Left renal cortex interstitium (tissue), 4 donors: ENCODE data around the gene ANKRD36C. TPM values are rescaled to one million over a fixed set of nuclear protein-coding genes. Genes with fewer than 3 reads are reported as not detected.
"Not testable (repeated sequence)": the region's sequence is repeated elsewhere in the genome, so short reads cannot be mapped to it uniquely, and the experiment has no call there.

Source experiments
- DNase-seq, 4 donors: peaks; one replicate each; pipeline ENCODE4 v3.0.0-alpha.2; 2013; ENCODE audit warnings: low read depth in 4 of 4, low spot score in 2 of 4, missing footprints in 1 of 4
- polyA plus RNA-seq, 4 donors: library from polyadenylated mRNA; unstranded; fragments of 120-200 nt; gene quantifications; one replicate each; pipeline ENCODE4 v1.2.1, GENCODE V29; 2013; ENCODE audit not compliant: insufficient read length in 4 of 4

The ANKRD36C gene
- polyA plus RNA-seq, 4 donors, result 7.6 to 39.6 (median 18.7) TPM

DNA sequence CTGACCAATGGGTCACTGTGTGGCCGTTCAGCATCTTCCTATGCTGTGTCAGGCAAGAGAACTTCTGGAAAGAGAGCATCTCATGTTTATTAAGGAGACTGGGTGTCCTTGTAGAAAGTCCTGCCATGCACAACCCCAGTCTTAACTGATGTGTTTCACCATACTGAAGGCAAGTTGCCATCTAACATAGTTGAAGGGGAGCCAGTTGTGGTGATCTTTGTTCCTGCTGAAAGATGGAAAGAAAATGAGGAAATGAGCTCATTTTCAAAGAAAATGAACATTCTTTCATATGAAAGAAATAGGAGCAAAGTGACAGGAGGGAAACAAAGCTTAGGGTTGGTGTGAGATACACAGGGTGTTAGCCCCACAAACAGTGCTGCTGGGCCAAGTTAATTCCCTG lies 178.3 kb downstream of the ANKRD36C start:
- DNase-seq, result not testable (repeated sequence)

- DNase-seq, result no peak
Observed at GRCh38 chr2:95799892-95800291, 191.7 kb downstream of the ANKRD36C start.

DNA sequence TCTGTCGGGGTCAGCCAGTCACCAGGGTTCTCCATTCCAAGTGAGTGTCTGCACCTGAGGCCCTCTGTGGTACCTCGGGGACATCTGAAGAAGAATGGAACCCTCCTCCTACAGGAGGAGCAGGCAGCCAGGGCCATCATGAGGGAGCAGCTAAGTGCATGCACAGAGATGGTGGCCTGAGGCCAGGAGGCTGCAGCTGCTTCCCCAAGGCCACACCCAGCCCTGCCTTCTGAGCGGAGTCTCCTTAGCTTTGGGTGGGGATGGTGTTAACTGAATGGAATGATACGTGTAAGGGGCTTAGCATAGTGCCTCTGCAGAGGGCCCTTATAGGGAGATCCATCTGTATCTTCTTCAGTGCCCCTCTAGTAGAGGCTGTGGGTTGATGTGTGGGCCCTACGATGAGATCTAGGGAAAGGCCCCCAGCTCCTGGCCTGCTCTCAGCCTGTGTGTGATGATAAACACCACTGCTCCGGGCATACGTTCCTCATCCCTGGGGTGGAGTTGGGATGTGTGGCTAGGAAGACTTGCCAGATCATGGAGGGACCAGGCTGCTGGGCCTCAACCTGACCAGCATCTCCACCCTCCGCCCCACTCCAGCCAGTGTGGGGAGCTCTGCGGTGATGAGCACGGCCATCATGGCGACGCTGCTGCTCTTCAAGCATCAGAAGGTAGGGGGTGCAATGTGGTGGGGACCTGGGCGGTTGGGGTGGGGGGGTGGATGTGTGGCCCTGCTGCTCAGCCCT lies 192.3 kb downstream of the ANKRD36C start:
- DNase-seq, result not testable (repeated sequence)

GRCh38 chr2:95796249-95797099 lies 195.2 kb downstream of the ANKRD36C start:
- not testable (repeated sequence) for DNase-seq

- not testable (repeated sequence) for DNase-seq
Observed at GRCh38 chr2:95793970-95794369, 197.7 kb downstream of the ANKRD36C start.

GRCh38 chr2:95790180-95790579 lies 201.4 kb downstream of the ANKRD36C start:
- not testable (repeated sequence) for DNase-seq

GRCh38 chr2:95789385-95789784 lies 202.2 kb downstream of the ANKRD36C start:
- DNase-seq, result not testable (repeated sequence)

GRCh38 chr2:95788642-95789041 lies 203.0 kb downstream of the ANKRD36C start:
- DNase-seq, result not testable (repeated sequence)

Other genes starting within 250 kb of the ANKRD36C start
- 1 to 10 TPM; 2.9 to 5.0 (median 3.5) TPM for gene GPAT2, start 43.1 kb upstream of the ANKRD36C start, polyA plus RNA-seq
- gene ADRA2B, start 124.7 kb upstream of the ANKRD36C start, polyA plus RNA-seq, result 1 to 10 TPM; 3.0 to 5.1 (median 4.0) TPM
- under 1 TPM; 0.13 to 0.27 (median 0.18) TPM for gene ASTL, start 146.7 kb upstream of the ANKRD36C start, polyA plus RNA-seq
- gene DUSP2, start 153.6 kb upstream of the ANKRD36C start, polyA plus RNA-seq, result 1 to 10 TPM; 4.0 to 6.2 (median 4.7) TPM
- gene STARD7, start 217.0 kb upstream of the ANKRD36C start, polyA plus RNA-seq, result 100 to 1,000 TPM; 122 to 146 (median 138) TPM